ENCODE data around the gene ZSCAN20.

GRCh38 chr1:33429332-33429731 lies 43.1 kb upstream of the ZSCAN20 start:
- TF ChIP-seq POLR2AphosphoS5 (IDR thresholded peaks at IDR 0.05; ENCODE audit: low read depth, low read length), result no peak
- TF ChIP-seq CTCF (IDR thresholded peaks at IDR 0.05 in 2 of 3, conservative IDR thresholded peaks at IDR 0.05 in 1 of 3; ENCODE audit: borderline replicate concordance in 1 of 3, insufficient read depth in 1 of 3, low read depth in 2 of 3, low read length in 2 of 3), result no peak
- TF ChIP-seq SIN3A (IDR thresholded peaks at IDR 0.05; ENCODE audit: low read depth), result no peak
- no peak for TF ChIP-seq EZH2 (IDR thresholded peaks at IDR 0.05)
- no peak for TF ChIP-seq FOSL1 (IDR thresholded peaks at IDR 0.05; ENCODE audit: low read depth)
- no peak for TF ChIP-seq JUND (IDR thresholded peaks at IDR 0.05)
- no peak for TF ChIP-seq POLR2A (IDR thresholded peaks at IDR 0.05; ENCODE audit: borderline replicate concordance, extremely low read depth, insufficient read depth, insufficient read length)

Measured in HCT116 (cell line).